ENCODE measurements around the gene DIPK1B. TPM values are rescaled to one million over a fixed set of nuclear protein-coding genes. Genes with fewer than 3 reads are reported as not detected.
A peak's percentile ranks its signal among the peaks of the same experiment; 100 is the strongest.
"Not testable (repeated sequence)": the region's sequence is repeated elsewhere in the genome, so short reads cannot be mapped to it uniquely, and the experiment has no call there.

Gene DIPK1B
- total and polyA plus RNA-seq, 9 donors, result 14.1 to 25.3 (median 20.3) TPM

DNA sequence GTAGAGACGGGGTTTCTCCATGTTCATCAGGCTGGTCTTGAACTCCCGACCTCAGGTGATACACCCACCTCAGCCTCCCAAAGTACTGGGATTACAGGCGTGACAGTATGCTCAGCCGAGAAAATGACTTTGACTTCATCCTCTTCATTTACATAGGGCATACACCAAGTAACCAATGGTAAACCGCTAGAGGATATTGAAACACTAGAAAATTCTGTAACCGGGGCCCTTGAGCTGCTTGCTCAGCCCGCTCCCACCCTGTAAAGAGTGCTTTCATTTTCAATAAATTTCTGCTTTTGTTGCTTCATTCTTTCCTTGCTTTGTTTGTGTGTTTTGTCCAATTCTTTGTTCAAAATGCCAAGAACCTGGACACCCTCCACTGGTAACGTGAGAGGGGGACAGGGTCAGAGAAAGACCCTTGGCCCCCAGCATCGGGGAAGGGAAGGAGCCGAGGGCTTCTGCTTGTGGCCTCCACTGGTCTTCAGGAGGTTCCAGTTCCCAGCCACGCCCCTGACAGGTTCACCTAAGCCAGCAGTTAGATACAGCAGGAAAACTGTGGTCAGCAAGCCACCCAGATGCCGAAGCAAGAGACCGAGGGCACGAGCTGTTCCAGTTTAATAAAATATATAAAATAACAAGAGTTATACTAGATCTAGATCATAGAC is 53.5 kb downstream of the DIPK1B start:
- H3K36me3 ChIP-seq (ENCODE audit: control insufficient read depth, insufficient read depth, low read length); DNase-seq; H3K27ac ChIP-seq (ENCODE audit: low read length); H3K9me3 ChIP-seq (replicated peaks; ENCODE audit: control insufficient read depth, low read depth, low read length); H3K4me3 ChIP-seq (ENCODE audit: low read length); H3K4me1 ChIP-seq (ENCODE audit: control insufficient read depth, insufficient read depth, low read length): not testable (repeated sequence)
- H3K27me3 ChIP-seq (ENCODE audit: control insufficient read depth, insufficient read depth, low read length), result peaks cover 10% of the 10 kb centered on the region
- 71% methylated on average over 6 of the region's 14 CpGs for WGBS (ENCODE audit: insufficient coverage)

- peaks cover 13% of the 10 kb centered on the region for H3K27me3 ChIP-seq (ENCODE audit: control insufficient read depth, insufficient read depth, low read length)
- H3K36me3 ChIP-seq (ENCODE audit: control insufficient read depth, insufficient read depth, low read length); H3K4me3 ChIP-seq (ENCODE audit: low read length); H3K9me3 ChIP-seq (replicated peaks; ENCODE audit: control insufficient read depth, low read depth, low read length); H3K4me1 ChIP-seq (ENCODE audit: control insufficient read depth, insufficient read depth, low read length); H3K27ac ChIP-seq (ENCODE audit: low read length): not testable (repeated sequence)
- WGBS (ENCODE audit: insufficient coverage), result 62% methylated on average over 6 of the region's 18 CpGs
- DNase-seq, result peak; percentile 76
Measured at GRCh38 chr9:136766410-136767120, 54.2 kb downstream of the DIPK1B start.

- Histone ChIP-seq H3K4me3 (ENCODE audit: low read length) (no peak overlapping the region), H3K27ac (ENCODE audit: low read length) (no peak overlapping the region), H3K36me3 (ENCODE audit: control insufficient read depth, insufficient read depth, low read length) (no peaks in the 10 kb centered on the region), H3K9me3 (replicated peaks; ENCODE audit: control insufficient read depth, low read depth, low read length) (peaks cover 12% of the 10 kb centered on the region), H3K27me3 (ENCODE audit: control insufficient read depth, insufficient read depth, low read length) (peaks cover 11% of the 10 kb centered on the region), H3K4me1 (ENCODE audit: control insufficient read depth, insufficient read depth, low read length) (peaks cover 4% of the 10 kb centered on the region)
- DNase-seq, result no peak
- 7% methylated on average over 10 of the region's 16 CpGs for WGBS (ENCODE audit: insufficient coverage)
Measured at GRCh38 chr9:136769710-136770191, 57.4 kb downstream of the DIPK1B start.

DNA sequence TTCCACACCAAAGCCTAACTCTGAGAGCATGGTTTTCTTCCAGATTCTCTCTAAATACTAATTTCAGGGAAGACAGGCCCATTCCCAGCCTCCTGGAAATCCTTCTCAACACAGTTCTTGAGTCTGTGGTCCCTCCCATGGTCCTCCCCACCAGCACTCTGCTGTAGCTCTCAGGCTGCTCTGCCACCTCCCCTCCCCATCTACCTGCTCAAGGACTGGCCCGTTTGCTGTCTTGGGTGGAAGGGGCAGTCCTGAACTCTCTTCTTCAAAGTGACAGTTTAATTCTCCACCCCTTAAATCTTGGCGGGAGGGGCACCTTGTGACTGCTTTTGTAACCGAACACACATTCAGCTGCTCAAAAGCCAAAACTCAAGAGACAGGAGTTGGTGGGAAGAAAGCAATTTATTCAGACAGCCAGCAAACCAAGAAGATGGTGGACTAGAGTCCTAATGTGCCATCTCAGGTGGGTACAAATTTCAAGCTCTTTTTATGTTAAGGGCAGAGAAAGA is 59.6 kb downstream of the DIPK1B start:
- H3K27me3 ChIP-seq (ENCODE audit: control insufficient read depth, insufficient read depth, low read length), result peaks cover 11% of the 10 kb centered on the region
- no peak overlapping the region for H3K27ac ChIP-seq (ENCODE audit: low read length)
- H3K4me1 ChIP-seq (ENCODE audit: control insufficient read depth, insufficient read depth, low read length), result peaks cover 2% of the 10 kb centered on the region
- DNase-seq, result no peak
- H3K4me3 ChIP-seq (ENCODE audit: low read length), result no peak overlapping the region
- peaks cover 12% of the 10 kb centered on the region for H3K9me3 ChIP-seq (replicated peaks; ENCODE audit: control insufficient read depth, low read depth, low read length)
- H3K36me3 ChIP-seq (ENCODE audit: control insufficient read depth, insufficient read depth, low read length), result no peaks in the 10 kb centered on the region
- WGBS (ENCODE audit: insufficient coverage), result no CpG with 5 or more reads among the region's 3 CpGs

DNA sequence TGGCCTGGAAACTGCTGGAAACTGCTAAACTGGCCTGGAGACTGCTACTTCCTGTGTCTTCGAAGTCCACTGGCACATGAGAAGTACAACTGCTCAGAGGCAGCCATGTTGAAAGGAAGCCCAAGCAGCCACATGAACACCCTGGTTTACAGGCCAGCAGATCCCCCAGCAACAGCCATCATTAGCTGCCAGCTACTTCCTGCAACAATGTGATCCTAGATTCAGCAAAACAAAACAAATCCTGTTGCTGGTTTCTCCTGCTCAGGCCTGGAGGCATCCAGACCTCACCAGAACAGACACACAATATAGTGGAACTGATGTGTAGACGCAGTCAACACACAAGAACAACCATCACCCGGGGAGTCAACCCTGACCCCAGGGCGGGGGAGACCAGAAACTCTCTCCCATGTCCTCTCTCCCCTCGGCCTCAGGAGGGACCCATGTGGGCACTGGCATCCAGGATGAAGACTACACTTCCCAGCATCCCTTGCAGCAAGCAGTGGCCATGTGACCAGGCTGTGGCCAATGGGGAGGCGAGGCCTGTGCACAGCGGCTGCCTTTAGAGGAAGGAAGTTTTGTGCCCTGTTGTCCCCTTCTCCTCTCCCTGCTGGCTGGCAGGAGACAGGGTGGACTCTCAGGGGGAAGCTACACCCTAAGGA is 61.1 kb downstream of the DIPK1B start:
- no peak for DNase-seq
- peaks cover 12% of the 10 kb centered on the region for H3K9me3 ChIP-seq (replicated peaks; ENCODE audit: control insufficient read depth, low read depth, low read length)
- no peaks in the 10 kb centered on the region for H3K36me3 ChIP-seq (ENCODE audit: control insufficient read depth, insufficient read depth, low read length)
- H3K27me3 ChIP-seq (ENCODE audit: control insufficient read depth, insufficient read depth, low read length), result peaks cover 17% of the 10 kb centered on the region
- peaks cover 2% of the 10 kb centered on the region for H3K4me1 ChIP-seq (ENCODE audit: control insufficient read depth, insufficient read depth, low read length)
- 84% methylated on average over 5 of the region's 7 CpGs for WGBS (ENCODE audit: insufficient coverage)
- H3K27ac ChIP-seq (ENCODE audit: low read length), result no peak overlapping the region
- H3K4me3 ChIP-seq (ENCODE audit: low read length), result no peak overlapping the region

Other genes starting within 250 kb of the DIPK1B start
- 17.9 TPM for gene SEC16A, start 229.5 kb upstream of the DIPK1B start, total RNA-seq
- 10 to 100 TPM; 34.9 to 52.7 (median 38.3) TPM for gene SEC16A, start 229.5 kb upstream of the DIPK1B start, polyA plus RNA-seq (ENCODE audit: insufficient read depth in 1 of 8, insufficient read length in 8 of 8, low replicate concordance in 1 of 8)
- 16.7 TPM for gene NOTCH1, start 166.5 kb upstream of the DIPK1B start, total RNA-seq
- gene NOTCH1, start 166.5 kb upstream of the DIPK1B start, polyA plus RNA-seq (ENCODE audit: insufficient read depth in 1 of 8, insufficient read length in 8 of 8, low replicate concordance in 1 of 8), result 10 to 100 TPM; 18.5 to 39.5 (median 27.9) TPM
- gene EGFL7, start 49.7 kb upstream of the DIPK1B start, total RNA-seq, result 78.4 TPM
- gene EGFL7, start 49.7 kb upstream of the DIPK1B start, polyA plus RNA-seq (ENCODE audit: insufficient read depth in 1 of 8, insufficient read length in 8 of 8, low replicate concordance in 1 of 8), result 10 to 100 TPM; 56.8 to 95.9 (median 63.5) TPM
- 12.6 TPM for gene AGPAT2, start 25.1 kb upstream of the DIPK1B start, total RNA-seq
- gene AGPAT2, start 25.1 kb upstream of the DIPK1B start, polyA plus RNA-seq (ENCODE audit: insufficient read depth in 1 of 8, insufficient read length in 8 of 8, low replicate concordance in 1 of 8), result 10 to 100 TPM; 11.3 to 22.2 (median 14.9) TPM
- 12.3 TPM for gene LCN10, start 30.4 kb downstream of the DIPK1B start, total RNA-seq
- 10 to 100 TPM in 4 of 8 donors, 1 to 10 TPM in 4; 2.5 to 15.5 (median 9.8) TPM for gene LCN10, start 30.4 kb downstream of the DIPK1B start, polyA plus RNA-seq (ENCODE audit: insufficient read depth in 1 of 8, insufficient read length in 8 of 8, low replicate concordance in 1 of 8)
- gene LCN6, start 36.0 kb downstream of the DIPK1B start, total RNA-seq, result not detected
- gene LCN6, start 36.0 kb downstream of the DIPK1B start, polyA plus RNA-seq (ENCODE audit: insufficient read depth in 1 of 8, insufficient read length in 8 of 8, low replicate concordance in 1 of 8), result under 1 TPM in 2 of 8 donors, not detected in 6; 0.30 to 0.31 TPM
- 6.9 TPM for gene LCN8, start 45.7 kb downstream of the DIPK1B start, total RNA-seq
- 10 to 100 TPM in 1 of 8 donors, 1 to 10 TPM in 7; 1.6 to 12.8 (median 3.9) TPM for gene LCN8, start 45.7 kb downstream of the DIPK1B start, polyA plus RNA-seq (ENCODE audit: insufficient read depth in 1 of 8, insufficient read length in 8 of 8, low replicate concordance in 1 of 8)
- not detected for gene LCN15, start 51.9 kb downstream of the DIPK1B start, total RNA-seq
- 1 to 10 TPM in 1 of 8 donors, under 1 TPM in 7; 0.16 to 4.0 (median 0.68) TPM for gene LCN15, start 51.9 kb downstream of the DIPK1B start, polyA plus RNA-seq (ENCODE audit: insufficient read depth in 1 of 8, insufficient read length in 8 of 8, low replicate concordance in 1 of 8)
- gene TMEM141, start 78.8 kb downstream of the DIPK1B start, total RNA-seq, result 43.8 TPM
- 10 to 100 TPM; 34.2 to 53.2 (median 44.6) TPM for gene TMEM141, start 78.8 kb downstream of the DIPK1B start, polyA plus RNA-seq (ENCODE audit: insufficient read depth in 1 of 8, insufficient read length in 8 of 8, low replicate concordance in 1 of 8)
- 0.84 TPM for gene CCDC183, start 83.8 kb downstream of the DIPK1B start, total RNA-seq
- gene CCDC183, start 83.8 kb downstream of the DIPK1B start, polyA plus RNA-seq (ENCODE audit: insufficient read depth in 1 of 8, insufficient read length in 8 of 8, low replicate concordance in 1 of 8), result 1 to 10 TPM; 1.2 to 4.6 (median 2.2) TPM
- 37.6 TPM for gene RABL6, start 95.4 kb downstream of the DIPK1B start, total RNA-seq
- 10 to 100 TPM; 53.6 to 66.0 (median 61.1) TPM for gene RABL6, start 95.4 kb downstream of the DIPK1B start, polyA plus RNA-seq (ENCODE audit: insufficient read depth in 1 of 8, insufficient read length in 8 of 8, low replicate concordance in 1 of 8)
- gene AJM1, start 129.9 kb downstream of the DIPK1B start, total RNA-seq, result 1.2 TPM
- 1 to 10 TPM; 1.5 to 3.7 (median 2.5) TPM for gene AJM1, start 129.9 kb downstream of the DIPK1B start, polyA plus RNA-seq (ENCODE audit: insufficient read depth in 1 of 8, insufficient read length in 8 of 8, low replicate concordance in 1 of 8)
- 145 TPM for gene PHPT1, start 136.8 kb downstream of the DIPK1B start, total RNA-seq
- gene PHPT1, start 136.8 kb downstream of the DIPK1B start, polyA plus RNA-seq (ENCODE audit: insufficient read depth in 1 of 8, insufficient read length in 8 of 8, low replicate concordance in 1 of 8), result 100 to 1,000 TPM; 103 to 137 (median 114) TPM
- 4.7 TPM for gene MAMDC4, start 139.8 kb downstream of the DIPK1B start, total RNA-seq
- 10 to 100 TPM in 2 of 8 donors, 1 to 10 TPM in 6; 2.7 to 33.5 (median 5.7) TPM for gene MAMDC4, start 139.8 kb downstream of the DIPK1B start, polyA plus RNA-seq (ENCODE audit: insufficient read depth in 1 of 8, insufficient read length in 8 of 8, low replicate concordance in 1 of 8)
- gene EDF1, start 153.7 kb downstream of the DIPK1B start, total RNA-seq, result 418 TPM
- 100 to 1,000 TPM; 343 to 402 (median 381) TPM for gene EDF1, start 153.7 kb downstream of the DIPK1B start, polyA plus RNA-seq (ENCODE audit: insufficient read depth in 1 of 8, insufficient read length in 8 of 8, low replicate concordance in 1 of 8)
- gene TRAF2, start 173.9 kb downstream of the DIPK1B start, total RNA-seq, result 5.4 TPM
- 10 to 100 TPM in 5 of 8 donors, 1 to 10 TPM in 3; 9.1 to 11.9 (median 10.3) TPM for gene TRAF2, start 173.9 kb downstream of the DIPK1B start, polyA plus RNA-seq (ENCODE audit: insufficient read depth in 1 of 8, insufficient read length in 8 of 8, low replicate concordance in 1 of 8)
- 49.7 TPM for gene FBXW5, start 232.2 kb downstream of the DIPK1B start, total RNA-seq
- 10 to 100 TPM; 39.9 to 54.8 (median 45.1) TPM for gene FBXW5, start 232.2 kb downstream of the DIPK1B start, polyA plus RNA-seq (ENCODE audit: insufficient read depth in 1 of 8, insufficient read length in 8 of 8, low replicate concordance in 1 of 8)
- gene C8G, start 232.7 kb downstream of the DIPK1B start, total RNA-seq, result 0.58 TPM
- gene C8G, start 232.7 kb downstream of the DIPK1B start, polyA plus RNA-seq (ENCODE audit: insufficient read depth in 1 of 8, insufficient read length in 8 of 8, low replicate concordance in 1 of 8), result 1 to 10 TPM in 1 of 8 donors, under 1 TPM in 6, not detected in 1; 0.17 to 2.3 (median 0.86) TPM
- gene LCN12, start 239.7 kb downstream of the DIPK1B start, total RNA-seq, result 0.44 TPM
- 1 to 10 TPM in 3 of 8 donors, under 1 TPM in 4, not detected in 1; 0.10 to 5.3 (median 0.75) TPM for gene LCN12, start 239.7 kb downstream of the DIPK1B start, polyA plus RNA-seq (ENCODE audit: insufficient read depth in 1 of 8, insufficient read length in 8 of 8, low replicate concordance in 1 of 8)